Effector memory CD4-positive, alpha-beta T cell (primary cell): ENCODE measurements around the gene GDPGP1.

ENCODE experiments used
- DNase-seq, 3 donors: peaks; one replicate each; pipeline ENCODE4 v3.0.0-alpha.2; 2020
- H3K27ac ChIP-seq: 2 replicates; pipeline ENCODE4 v1.7.0; 2013; ENCODE audit warnings: mild to moderate bottlenecking, low read length, moderate library complexity; ENCODE audit not compliant: insufficient read depth, poor library complexity, severe bottlenecking
- H3K27me3 ChIP-seq: replicated peaks from 2 replicates; pipeline ENCODE4 v1.7.0; 2013; ENCODE audit warnings: mild to moderate bottlenecking, low read length; ENCODE audit not compliant: insufficient read depth, control insufficient read depth, poor library complexity, severe bottlenecking
- H3K36me3 ChIP-seq: 2 replicates; pipeline ENCODE4 v1.7.0; 2013; ENCODE audit warnings: mild to moderate bottlenecking, low read length, moderate library complexity; ENCODE audit not compliant: control insufficient read depth, insufficient read depth
- H3K4me1 ChIP-seq: 2 replicates; pipeline ENCODE4 v1.7.0; 2013; ENCODE audit warnings: low read length, mild to moderate bottlenecking; ENCODE audit not compliant: control insufficient read depth, insufficient read depth, poor library complexity, severe bottlenecking
- H3K4me3 ChIP-seq: 2 replicates; pipeline ENCODE4 v1.7.0; 2013; ENCODE audit warnings: low read length, low read depth, mild to moderate bottlenecking; ENCODE audit not compliant: insufficient read depth, poor library complexity, severe bottlenecking
- H3K9me3 ChIP-seq: 2 replicates; pipeline ENCODE4 v1.7.0; 2013; ENCODE audit warnings: mild to moderate bottlenecking, low read length, moderate library complexity; ENCODE audit not compliant: control insufficient read depth

Gene GDPGP1

DNA sequence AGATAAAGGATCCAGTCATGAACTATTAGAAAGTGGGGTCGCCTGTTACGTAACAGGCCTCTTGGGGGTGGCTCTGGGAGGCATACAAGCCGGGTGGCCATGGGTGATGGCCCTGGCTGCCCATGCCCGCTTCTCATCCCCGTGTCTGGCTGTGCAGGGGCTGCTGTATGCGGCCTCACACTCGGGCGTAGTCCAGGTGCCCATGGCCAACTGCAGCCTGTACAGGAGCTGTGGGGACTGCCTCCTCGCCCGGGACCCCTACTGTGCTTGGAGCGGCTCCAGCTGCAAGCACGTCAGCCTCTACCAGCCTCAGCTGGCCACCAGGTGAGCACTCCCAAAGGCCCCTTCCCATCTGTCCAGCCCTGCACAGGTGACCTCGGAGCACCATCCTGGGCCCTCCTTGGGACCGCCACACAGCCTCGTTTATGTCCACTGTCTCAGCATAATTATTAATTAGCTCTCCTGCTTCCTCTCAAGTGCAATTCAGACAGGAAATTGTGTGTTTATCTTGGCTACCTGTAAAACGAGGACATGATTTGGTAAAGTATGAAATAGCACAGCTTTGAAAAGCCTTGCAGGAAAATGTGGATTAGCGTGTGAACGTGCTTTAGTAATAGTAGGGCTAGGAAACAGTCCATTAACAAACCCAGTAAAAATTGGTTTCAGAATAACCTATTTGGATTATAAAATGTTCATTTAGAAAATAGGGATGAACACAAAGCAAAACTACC lies 8.3 kb upstream of the GDPGP1 start:
- Histone ChIP-seq H3K4me1 (peaks cover 12% of the 10 kb centered on the region), H3K27ac (no peak overlapping the region), H3K9me3 (no peaks in the 10 kb centered on the region), H3K36me3 (peaks cover 41% of the 10 kb centered on the region), H3K27me3 (no peaks in the 10 kb centered on the region), H3K4me3 (no peak overlapping the region)
- DNase-seq, result no peak

GRCh38 chr15:90227336-90227735 lies 6.7 kb upstream of the GDPGP1 start:
- Histone ChIP-seq H3K4me3 (no peak overlapping the region), H3K9me3 (no peaks in the 10 kb centered on the region), H3K36me3 (peaks cover 41% of the 10 kb centered on the region), H3K27me3 (no peaks in the 10 kb centered on the region), H3K27ac (no peak overlapping the region), H3K4me1 (peaks cover 28% of the 10 kb centered on the region)
- no peak for DNase-seq

- no peak overlapping the region for H3K4me3 ChIP-seq
- H3K27me3 ChIP-seq, result no peaks in the 10 kb centered on the region
- H3K27ac ChIP-seq, result peak overlapping the region; percentile 40
- H3K4me1 ChIP-seq, result peaks cover 35% of the 10 kb centered on the region
- peaks cover 41% of the 10 kb centered on the region for H3K36me3 ChIP-seq
- H3K9me3 ChIP-seq, result no peaks in the 10 kb centered on the region
- no peak for DNase-seq
Measured at GRCh38 chr15:90227816-90228772, 5.9 kb upstream of the GDPGP1 start.

- peaks cover 36% of the 10 kb centered on the region for H3K4me1 ChIP-seq
- no peaks in the 10 kb centered on the region for H3K27me3 ChIP-seq
- no peaks in the 10 kb centered on the region for H3K9me3 ChIP-seq
- DNase-seq, result no peak
- peak overlapping the region; percentile 40 for H3K27ac ChIP-seq
- H3K4me3 ChIP-seq, result no peak overlapping the region
- H3K36me3 ChIP-seq, result peaks cover 41% of the 10 kb centered on the region
Measured at GRCh38 chr15:90228960-90229359, 5.0 kb upstream of the GDPGP1 start.

DNA sequence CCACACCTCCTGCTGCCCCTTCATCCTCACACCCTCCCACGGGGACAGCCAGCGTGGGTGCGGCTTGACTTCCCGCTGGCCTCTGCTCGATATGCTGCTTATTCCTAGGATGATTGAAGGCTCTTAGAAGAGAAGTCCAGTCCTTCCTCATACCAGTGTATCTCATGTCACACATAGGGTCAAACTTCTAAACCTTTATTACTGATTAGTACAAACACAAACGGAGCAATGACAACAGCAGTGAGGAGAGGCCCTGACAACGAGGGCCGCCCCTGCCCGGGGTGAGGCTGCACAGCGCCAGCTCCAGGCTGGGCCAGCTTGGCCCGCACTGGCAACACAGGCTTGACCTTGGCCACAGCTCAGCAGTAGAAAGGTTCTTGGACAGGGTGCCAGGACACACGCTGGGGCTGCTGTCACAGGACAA lies 3.9 kb upstream of the GDPGP1 start:
- Histone ChIP-seq H3K36me3 (peaks cover 35% of the 10 kb centered on the region), H3K4me3 (no peak overlapping the region), H3K27me3 (no peaks in the 10 kb centered on the region), H3K9me3 (no peaks in the 10 kb centered on the region), H3K4me1 (peaks cover 45% of the 10 kb centered on the region), H3K27ac (peak overlapping the region; percentile 96)
- no peak for DNase-seq

DNA sequence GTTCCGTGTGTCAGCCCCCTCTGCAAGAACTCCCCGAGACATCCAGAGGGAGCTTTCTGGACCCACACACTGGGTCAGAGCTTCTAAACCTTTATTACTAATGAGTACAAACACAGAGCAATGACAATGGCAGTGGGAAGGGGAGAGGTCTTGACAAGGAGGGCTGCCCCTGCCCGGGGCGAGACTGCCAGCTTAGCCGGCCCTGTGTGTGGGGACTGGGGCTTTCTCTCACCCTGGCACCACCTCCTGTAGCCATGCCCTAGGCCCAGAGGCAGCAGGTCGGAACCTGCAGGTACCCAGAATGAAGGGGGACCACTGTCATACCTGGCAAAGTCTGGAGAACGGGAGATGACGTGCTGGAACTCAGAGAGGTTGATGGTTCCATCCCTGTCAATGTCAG lies 3.4 kb upstream of the GDPGP1 start:
- Histone ChIP-seq H3K4me3 (peak overlapping the region; percentile 8), H3K36me3 (peaks cover 29% of the 10 kb centered on the region)

GRCh38 chr15:90231028-90232017 lies 2.7 kb upstream of the GDPGP1 start:
- Histone ChIP-seq H3K27ac (peak overlapping the region; percentile 96), H3K27me3 (no peaks in the 10 kb centered on the region), H3K9me3 (no peaks in the 10 kb centered on the region), H3K4me3 (peak overlapping the region; percentile 77), H3K4me1 (peaks cover 45% of the 10 kb centered on the region), H3K36me3 (peaks cover 26% of the 10 kb centered on the region)
- peak; percentile 82 to 86 (median 83) for DNase-seq

More for the DNA sequence above, 3.4 kb upstream of the GDPGP1 start:
- Histone ChIP-seq H3K27ac (peak overlapping the region; percentile 96), H3K4me1 (peaks cover 45% of the 10 kb centered on the region), H3K27me3 (no peaks in the 10 kb centered on the region), H3K9me3 (no peaks in the 10 kb centered on the region)
- no peak for DNase-seq

- peak overlapping the region; percentile 77 for H3K4me3 ChIP-seq
- H3K27ac ChIP-seq, result peak overlapping the region; percentile 96
- no peaks in the 10 kb centered on the region for H3K27me3 ChIP-seq
- peaks cover 45% of the 10 kb centered on the region for H3K4me1 ChIP-seq
- peaks cover 26% of the 10 kb centered on the region for H3K36me3 ChIP-seq
- DNase-seq, result no peak
- no peaks in the 10 kb centered on the region for H3K9me3 ChIP-seq
Measured at GRCh38 chr15:90232196-90232595, 1.8 kb upstream of the GDPGP1 start.

DNA sequence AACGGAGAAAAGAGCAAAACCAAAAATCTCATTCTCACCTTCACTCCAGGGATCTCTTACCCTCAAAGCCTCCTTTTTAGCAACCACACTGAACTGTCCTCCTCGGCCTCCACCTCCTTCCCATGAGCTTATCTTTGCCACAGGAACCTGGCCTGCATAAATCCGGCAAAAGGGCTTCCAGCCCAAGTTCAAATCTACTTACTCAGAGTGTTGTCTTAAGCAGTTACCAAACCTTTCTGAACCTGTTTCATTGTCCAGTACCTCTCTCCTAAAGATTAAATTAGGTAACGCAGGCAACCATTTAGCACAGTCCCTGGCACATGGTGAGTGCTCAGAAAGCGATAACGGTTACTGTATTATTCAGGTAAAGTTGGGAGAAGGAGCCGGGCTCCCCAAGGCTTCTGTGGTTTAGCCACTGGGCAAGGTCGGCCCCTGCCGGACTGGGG lies 1.0 kb upstream of the GDPGP1 start:
- peaks cover 45% of the 10 kb centered on the region for H3K4me1 ChIP-seq
- DNase-seq, result no peak
- H3K36me3 ChIP-seq, result peaks cover 20% of the 10 kb centered on the region
- peak overlapping the region; percentile 96 for H3K27ac ChIP-seq
- no peaks in the 10 kb centered on the region for H3K27me3 ChIP-seq
- no peaks in the 10 kb centered on the region for H3K9me3 ChIP-seq
- H3K4me3 ChIP-seq, result peak overlapping the region; percentile 77
